Esophagus mucosa (tissue), 1 donor: Measurements from ENCODE around the gene DPH1. TPM values are rescaled to one million over a fixed set of nuclear protein-coding genes. Genes with fewer than 3 reads are reported as not detected.

Experiments used
- ATAC-seq: fragments of 200-7000 bp; cut with Tn5 transposase; one replicate; pipeline ENCODE4 v1.9.1; 2020
- total RNA-seq: library from RNA; stranded (reverse); gene quantifications from one replicate; pipeline ENCODE4 v1.2.4, GENCODE V29; 2023
- donor health status: DM: yes; HTN: yes; CAD: no.

The DPH1 gene
- total RNA-seq, 1 donor from 2014 or later: 29.1 TPM

GRCh38 chr17:2050300-2051060 is 20.5 kb downstream of the DPH1 start:
- peak; percentile 47 for ATAC-seq

- no peak for ATAC-seq
Observed at GRCh38 chr17:2051061-2051932, 21.3 kb downstream of the DPH1 start.

- ATAC-seq: no peak
Observed at GRCh38 chr17:2051933-2052559, 22.1 kb downstream of the DPH1 start.

- peak; percentile 0 for ATAC-seq
Observed at GRCh38 chr17:2053380-2054261, 23.7 kb downstream of the DPH1 start.

- no peak for ATAC-seq
Observed at GRCh38 chr17:2054262-2054511, 24.2 kb downstream of the DPH1 start.

- peak; percentile 61 for ATAC-seq
Observed at GRCh38 chr17:2054512-2055291, 24.7 kb downstream of the DPH1 start, which contains the start of gene HIC1. TSS of gene HIC1 (plus strand) at chr17:2055103. CDS start at chr17:2056691, 1,588 bp downstream.

GRCh38 chr17:2055292-2056205 is 25.6 kb downstream of the DPH1 start:
- ATAC-seq: no peak

GRCh38 chr17:2056206-2057174 is 26.5 kb downstream of the DPH1 start:
- no peak for ATAC-seq

- ATAC-seq: no peak
Observed at GRCh38 chr17:2057175-2057759, 27.3 kb downstream of the DPH1 start.

- ATAC-seq: no peak
Observed at GRCh38 chr17:2057760-2058585, 28.0 kb downstream of the DPH1 start.

- peak; percentile 55 for ATAC-seq
Observed at GRCh38 chr17:2058586-2059546, 28.9 kb downstream of the DPH1 start.

- no peak for ATAC-seq
Observed at GRCh38 chr17:2059547-2060384, 29.8 kb downstream of the DPH1 start.

- no peak for ATAC-seq
Observed at GRCh38 chr17:2060385-2060658, 30.4 kb downstream of the DPH1 start.

GRCh38 chr17:2060681-2061440 is 30.9 kb downstream of the DPH1 start:
- ATAC-seq: no peak

- ATAC-seq: no peak
Observed at GRCh38 chr17:2061441-2061958, 31.5 kb downstream of the DPH1 start.
